ENCODE data around the gene SLC5A4. TPM values are rescaled to one million over a fixed set of nuclear protein-coding genes. Genes with fewer than 3 reads are reported as not detected.

SLC5A4 gene
- total RNA-seq, 5 donors from 2014 or later (not counting 1 experiment from before 2014, with no cell fraction given): not detected

- DNase-seq (no peak), ATAC-seq (replicated peaks in 1 of 4) (no peak)
- H3K4me3 ChIP-seq (ENCODE audit: control insufficient read depth in 1 of 2, extremely low read depth in 1 of 2, low read length in 1 of 2): no peak overlapping the region
- Mint-ChIP-seq H3K27ac (no peak overlapping the region), H3K4me3 (no peak overlapping the region), H3K4me1 (no peaks in the 10 kb centered on the region), H3K27me3 (peaks cover 15 to 22% of the 10 kb centered on the region in 2 donors), H3K36me3 (no peaks in the 10 kb centered on the region), H3K9me3 (no peaks in the 10 kb centered on the region)
- POLR2A ChIA-PET: no interaction called here
- no peaks in the 10 kb centered on the region for H3K4me1 ChIP-seq (ENCODE audit: control insufficient read depth in 1 of 2, extremely low read depth in 1 of 2, insufficient read depth in 2 of 2, low read length in 2 of 2)
- CTCF ChIA-PET: interaction anchor here in 1 of 2 donors (0.6 kb wide), 1 partner anchor 1513 kb away, joined by 5 read pairs; no protein-coding TSS in a partner anchor
- no CpG with 5 or more reads among the region's 2 CpGs for WGBS (ENCODE audit: insufficient coverage)
- no peak overlapping the region for H3K27ac ChIP-seq (ENCODE audit: low read length)
- peaks cover 0 to 23% of the 10 kb centered on the region in 2 experiments for H3K27me3 ChIP-seq (replicated peaks in 1 of 2; ENCODE audit: control insufficient read depth in 2 of 2, extremely low read depth in 1 of 2, insufficient read depth in 2 of 2, low read length in 1 of 2)
- no peaks in the 10 kb centered on the region for H3K36me3 ChIP-seq (ENCODE audit: control insufficient read depth in 2 of 2, extremely low read depth in 1 of 2, insufficient read depth in 1 of 2, low read length in 1 of 2)
- no peaks in the 10 kb centered on the region for H3K9me3 ChIP-seq
Observed at GRCh38 chr22:32258791-32259190, 3.6 kb upstream of the SLC5A4 start.

- Mint-ChIP-seq H3K27ac (no peak overlapping the region), H3K4me1 (no peaks in the 10 kb centered on the region)
Observed at GRCh38 chr22:32255726-32256125, 579 bp upstream of the SLC5A4 start.

GRCh38 chr22:32249231-32249630, 5.9 kb downstream of the SLC5A4 start:
- H3K4me1 ChIP-seq (ENCODE audit: control insufficient read depth in 1 of 2, extremely low read depth in 1 of 2, insufficient read depth in 2 of 2, low read length in 2 of 2): no peaks in the 10 kb centered on the region
- no peak overlapping the region for H3K4me3 ChIP-seq (ENCODE audit: control insufficient read depth in 1 of 2, extremely low read depth in 1 of 2, low read length in 1 of 2)
- ChIA-PET CTCF (no interaction called here), POLR2A (no interaction called here)
- DNase-seq (no peak), ATAC-seq (replicated peaks in 1 of 4) (no peak)
- Mint-ChIP-seq H3K4me3 (no peak overlapping the region), H3K27ac (no peak overlapping the region), H3K4me1 (no peaks in the 10 kb centered on the region), H3K9me3 (no peaks in the 10 kb centered on the region), H3K36me3 (no peaks in the 10 kb centered on the region), H3K27me3 (peaks cover 24 to 35% of the 10 kb centered on the region in 2 donors)
- peaks cover 0 to 8% of the 10 kb centered on the region in 2 experiments for H3K27me3 ChIP-seq (replicated peaks in 1 of 2; ENCODE audit: control insufficient read depth in 2 of 2, extremely low read depth in 1 of 2, insufficient read depth in 2 of 2, low read length in 1 of 2)
- WGBS (ENCODE audit: insufficient coverage): no CpG with 5 or more reads among the region's 1 CpG
- no peaks in the 10 kb centered on the region for H3K36me3 ChIP-seq (ENCODE audit: control insufficient read depth in 2 of 2, extremely low read depth in 1 of 2, insufficient read depth in 1 of 2, low read length in 1 of 2)
- H3K9me3 ChIP-seq: no peaks in the 10 kb centered on the region
- H3K27ac ChIP-seq (ENCODE audit: low read length): no peak overlapping the region

More at GRCh38 chr22:32255726-32256125, 579 bp upstream of the SLC5A4 start:
- no peak overlapping the region for H3K27ac ChIP-seq (ENCODE audit: low read length)
- H3K9me3 Mint-ChIP-seq: no peaks in the 10 kb centered on the region
- no peaks in the 10 kb centered on the region for H3K36me3 ChIP-seq (ENCODE audit: control insufficient read depth in 2 of 2, extremely low read depth in 1 of 2, insufficient read depth in 1 of 2, low read length in 1 of 2)
- POLR2A ChIA-PET: no interaction called here
- H3K9me3 ChIP-seq: no peaks in the 10 kb centered on the region
- peaks cover 0 to 20% of the 10 kb centered on the region in 2 experiments for H3K27me3 ChIP-seq (replicated peaks in 1 of 2; ENCODE audit: control insufficient read depth in 2 of 2, extremely low read depth in 1 of 2, insufficient read depth in 2 of 2, low read length in 1 of 2)
- ATAC-seq (replicated peaks in 1 of 4) (no peak), DNase-seq (no peak)
- no peaks in the 10 kb centered on the region for H3K36me3 Mint-ChIP-seq
- H3K4me3 Mint-ChIP-seq: no peak overlapping the region
- H3K4me1 ChIP-seq (ENCODE audit: control insufficient read depth in 1 of 2, extremely low read depth in 1 of 2, insufficient read depth in 2 of 2, low read length in 2 of 2): no peaks in the 10 kb centered on the region
- H3K27me3 Mint-ChIP-seq: peaks cover 16 to 18% of the 10 kb centered on the region in 2 donors
- H3K4me3 ChIP-seq (ENCODE audit: control insufficient read depth in 1 of 2, extremely low read depth in 1 of 2, low read length in 1 of 2): no peak overlapping the region
- CTCF ChIA-PET: no interaction called here
- WGBS (ENCODE audit: insufficient coverage): 48% methylated on average over 2 of the region's 3 CpGs

GRCh38 chr22:32248276-32248675, 6.9 kb downstream of the SLC5A4 start:
- Histone ChIP-seq H3K9me3 (no peaks in the 10 kb centered on the region), H3K4me1 (ENCODE audit: control insufficient read depth in 1 of 2, extremely low read depth in 1 of 2, insufficient read depth in 2 of 2, low read length in 2 of 2) (no peaks in the 10 kb centered on the region), H3K36me3 (ENCODE audit: control insufficient read depth in 2 of 2, extremely low read depth in 1 of 2, insufficient read depth in 1 of 2, low read length in 1 of 2) (no peaks in the 10 kb centered on the region), H3K27me3 (replicated peaks in 1 of 2; ENCODE audit: control insufficient read depth in 2 of 2, extremely low read depth in 1 of 2, insufficient read depth in 2 of 2, low read length in 1 of 2) (peaks cover 0 to 8% of the 10 kb centered on the region in 2 experiments), H3K4me3 (ENCODE audit: control insufficient read depth in 1 of 2, extremely low read depth in 1 of 2, low read length in 1 of 2) (no peak overlapping the region), H3K27ac (ENCODE audit: low read length) (no peak overlapping the region)
- no peaks in the 10 kb centered on the region for H3K4me1 Mint-ChIP-seq
- DNase-seq: no peak
- H3K4me3 Mint-ChIP-seq: no peak overlapping the region
- H3K27me3 Mint-ChIP-seq: peaks cover 24 to 35% of the 10 kb centered on the region in 2 donors
- ChIA-PET CTCF (no interaction called here), POLR2A (no interaction called here)
- no CpG with 5 or more reads among the region's 1 CpG for whole genome bisulfite sequencing (ENCODE audit: insufficient coverage)
- H3K9me3 Mint-ChIP-seq: no peaks in the 10 kb centered on the region
- no peaks in the 10 kb centered on the region for H3K36me3 Mint-ChIP-seq
- ATAC-seq (replicated peaks in 1 of 4): no peak
- H3K27ac Mint-ChIP-seq: no peak overlapping the region

- POLR2A ChIA-PET: interaction anchor here in 1 of 2 donors (0.6 kb wide), 1 partner anchor 12 kb away, joined by 4 read pairs; no protein-coding TSS in a partner anchor
- Mint-ChIP-seq H3K27ac (no peak overlapping the region), H3K4me1 (no peaks in the 10 kb centered on the region), H3K9me3 (no peaks in the 10 kb centered on the region), H3K4me3 (no peak overlapping the region), H3K36me3 (no peaks in the 10 kb centered on the region), H3K27me3 (peaks cover 28 to 29% of the 10 kb centered on the region in 2 donors)
- no peak for ATAC-seq (replicated peaks in 1 of 4)
- 75% methylated on average over 3 of the region's 5 CpGs for WGBS (ENCODE audit: insufficient coverage)
- H3K27me3 ChIP-seq (replicated peaks in 1 of 2; ENCODE audit: control insufficient read depth in 2 of 2, extremely low read depth in 1 of 2, insufficient read depth in 2 of 2, low read length in 1 of 2): peaks cover 0 to 6% of the 10 kb centered on the region in 2 experiments
- no peaks in the 10 kb centered on the region for H3K9me3 ChIP-seq
- no peak for DNase-seq
- no peak overlapping the region for H3K27ac ChIP-seq (ENCODE audit: low read length)
- no peaks in the 10 kb centered on the region for H3K36me3 ChIP-seq (ENCODE audit: control insufficient read depth in 2 of 2, extremely low read depth in 1 of 2, insufficient read depth in 1 of 2, low read length in 1 of 2)
- CTCF ChIA-PET: no interaction called here
- no peak overlapping the region for H3K4me3 ChIP-seq (ENCODE audit: control insufficient read depth in 1 of 2, extremely low read depth in 1 of 2, low read length in 1 of 2)
- no peaks in the 10 kb centered on the region for H3K4me1 ChIP-seq (ENCODE audit: control insufficient read depth in 1 of 2, extremely low read depth in 1 of 2, insufficient read depth in 2 of 2, low read length in 2 of 2)
Observed at GRCh38 chr22:32246166-32246565, 9.0 kb downstream of the SLC5A4 start.

- Mint-ChIP-seq H3K36me3 (no peaks in the 10 kb centered on the region), H3K27me3 (peaks cover 21 to 24% of the 10 kb centered on the region in 2 donors), H3K4me3 (no peak overlapping the region), H3K27ac (no peak overlapping the region), H3K9me3 (no peaks in the 10 kb centered on the region), H3K4me1 (no peaks in the 10 kb centered on the region)
- DNase-seq (no peak), ATAC-seq (replicated peaks in 1 of 4) (no peak)
- ChIA-PET CTCF (no interaction called here), POLR2A (no interaction called here)
- H3K27ac ChIP-seq (ENCODE audit: low read length): no peak overlapping the region
- peaks cover 0 to 3% of the 10 kb centered on the region in 2 experiments for H3K27me3 ChIP-seq (replicated peaks in 1 of 2; ENCODE audit: control insufficient read depth in 2 of 2, extremely low read depth in 1 of 2, insufficient read depth in 2 of 2, low read length in 1 of 2)
- no CpG with 5 or more reads among the region's 3 CpGs for WGBS (ENCODE audit: insufficient coverage)
- no peak overlapping the region for H3K4me3 ChIP-seq (ENCODE audit: control insufficient read depth in 1 of 2, extremely low read depth in 1 of 2, low read length in 1 of 2)
- H3K36me3 ChIP-seq (ENCODE audit: control insufficient read depth in 2 of 2, extremely low read depth in 1 of 2, insufficient read depth in 1 of 2, low read length in 1 of 2): no peaks in the 10 kb centered on the region
- no peaks in the 10 kb centered on the region for H3K4me1 ChIP-seq (ENCODE audit: control insufficient read depth in 1 of 2, extremely low read depth in 1 of 2, insufficient read depth in 2 of 2, low read length in 2 of 2)
- H3K9me3 ChIP-seq: no peaks in the 10 kb centered on the region
Observed at GRCh38 chr22:32245042-32245441, 10.1 kb downstream of the SLC5A4 start.

GRCh38 chr22:32244547-32244946, 10.6 kb downstream of the SLC5A4 start:
- Histone ChIP-seq H3K27ac (ENCODE audit: low read length) (no peak overlapping the region), H3K4me3 (ENCODE audit: control insufficient read depth in 1 of 2, extremely low read depth in 1 of 2, low read length in 1 of 2) (no peak overlapping the region), H3K9me3 (no peaks in the 10 kb centered on the region), H3K4me1 (ENCODE audit: control insufficient read depth in 1 of 2, extremely low read depth in 1 of 2, insufficient read depth in 2 of 2, low read length in 2 of 2) (no peaks in the 10 kb centered on the region), H3K36me3 (ENCODE audit: control insufficient read depth in 2 of 2, extremely low read depth in 1 of 2, insufficient read depth in 1 of 2, low read length in 1 of 2) (no peaks in the 10 kb centered on the region), H3K27me3 (replicated peaks in 1 of 2; ENCODE audit: control insufficient read depth in 2 of 2, extremely low read depth in 1 of 2, insufficient read depth in 2 of 2, low read length in 1 of 2) (peaks cover 0 to 2% of the 10 kb centered on the region in 2 experiments)
- peaks cover 19% of the 10 kb centered on the region in 2 donors for H3K27me3 Mint-ChIP-seq
- no peaks in the 10 kb centered on the region for H3K9me3 Mint-ChIP-seq
- ChIA-PET CTCF (no interaction called here), POLR2A (no interaction called here)
- no peaks in the 10 kb centered on the region for H3K4me1 Mint-ChIP-seq
- DNase-seq (no peak), ATAC-seq (replicated peaks in 1 of 4) (no peak)
- no peak overlapping the region for H3K4me3 Mint-ChIP-seq
- no CpG with 5 or more reads among the region's 1 CpG for WGBS (ENCODE audit: insufficient coverage)
- H3K27ac Mint-ChIP-seq: no peak overlapping the region
- H3K36me3 Mint-ChIP-seq: no peaks in the 10 kb centered on the region

Measured in T-cell (primary cell).